Breast epithelium (tissue), 3 donors: ENCODE data around the gene SSR3.

Source experiments
- CTCF ChIP-seq, 3 donors: fragments of 450-650 bp; IDR thresholded peaks; one replicate each; pipeline ENCODE4 v1.5.1; 2016 to 2017; ENCODE audit warnings: antibody characterized with exemption in 3 of 3, mild to moderate bottlenecking in 3 of 3, moderate library complexity in 3 of 3
- POLR2AphosphoS5 ChIP-seq, 3 donors: sonication (generic); formaldehyde crosslinking; IDR thresholded peaks; one replicate each; pipeline ENCODE4 v1.6.1; 2017; ENCODE audit warnings: antibody characterized with exemption in 3 of 3

DNA sequence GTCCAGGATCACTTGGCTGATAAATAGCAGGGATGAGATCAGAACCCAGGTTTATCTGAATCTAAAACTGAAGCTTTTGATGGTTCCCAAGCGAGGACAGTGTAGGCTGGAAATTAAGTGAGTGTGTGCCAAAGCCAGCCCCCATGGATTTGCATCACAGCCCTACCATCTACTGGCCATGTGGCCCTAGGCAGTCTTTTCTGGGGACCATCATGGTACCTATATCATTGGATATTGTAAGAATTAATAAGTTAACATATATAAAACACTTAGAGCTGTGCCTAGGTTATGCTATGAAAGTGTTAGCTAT is 32.8 kb upstream of the SSR3 start:
- TF ChIP-seq POLR2AphosphoS5 (IDR thresholded peaks at IDR 0.05): no peak
- no peak for TF ChIP-seq CTCF (IDR thresholded peaks at IDR 0.05)
